GM23338 (cell line): ENCODE data around the gene OSBPL3. TPM values are rescaled to one million over a fixed set of nuclear protein-coding genes. Genes with fewer than 3 reads are reported as not detected.

Experiments used
- ATAC-seq: fragments of 200-7000 bp; cut with Tn5 transposase; 3 replicates; pipeline ENCODE4 v1.9.1; 2020
- DNase-seq: peaks from one replicate; pipeline ENCODE4 v3.0.0-alpha.2; 2015; ENCODE audit warnings: low spot score
- H2AFZ ChIP-seq: fragments of 200-600 bp; sonication (generic); 2 replicates; pipeline ENCODE4 v1.8.0; 2016; ENCODE audit warnings: antibody characterized with exemption, mild to moderate bottlenecking, moderate library complexity
- H3F3A ChIP-seq: fragments of 200-600 bp; sonication (generic); replicated peaks from 2 replicates; pipeline ENCODE4 v1.8.0; 2017; ENCODE audit warnings: antibody characterized with exemption, mixed run types, low read depth
- H3K27ac ChIP-seq: fragments of 200-600 bp; sonication (generic); 2 replicates; pipeline ENCODE4 v1.6.1; 2016; ENCODE audit warnings: low read depth
- H3K27me3 ChIP-seq: fragments of 200-600 bp; sonication (generic); 2 replicates; pipeline ENCODE4 v1.8.0; 2016; ENCODE audit warnings: mild to moderate bottlenecking, mixed run types, moderate library complexity; ENCODE audit not compliant: insufficient read depth
- H3K36me3 ChIP-seq: fragments of 200-600 bp; sonication (generic); 2 replicates; pipeline ENCODE4 v1.8.0; 2016; ENCODE audit warnings: mild to moderate bottlenecking; ENCODE audit not compliant: insufficient read depth
- H3K4me1 ChIP-seq: fragments of 200-600 bp; sonication (generic); 2 replicates; pipeline ENCODE4 v1.8.0; 2016; ENCODE audit warnings: mild to moderate bottlenecking, moderate library complexity; ENCODE audit not compliant: insufficient read depth
- H3K4me2 ChIP-seq: fragments of 200-600 bp; sonication (generic); 2 replicates; pipeline ENCODE4 v1.7.1; 2017; ENCODE audit warnings: mixed run types
- H3K4me3 ChIP-seq: fragments of 200-600 bp; sonication (generic); 2 replicates; pipeline ENCODE4 v1.6.1; 2016; ENCODE audit warnings: mixed run types
- H3K79me2 ChIP-seq: fragments of 200-600 bp; sonication (generic); replicated peaks from 2 replicates; pipeline ENCODE4 v1.8.0; 2017; ENCODE audit warnings: mild to moderate bottlenecking; ENCODE audit not compliant: insufficient read depth
- H3K9me2 ChIP-seq: fragments of 200-600 bp; sonication (generic); 2 replicates; pipeline ENCODE4 v1.8.0; 2017; ENCODE audit not compliant: insufficient read depth
- H4K20me1 ChIP-seq: fragments of 200-600 bp; sonication (generic); replicated peaks from 2 replicates; pipeline ENCODE4 v1.8.0; 2017; ENCODE audit warnings: mild to moderate bottlenecking; ENCODE audit not compliant: insufficient read depth
- H3K27ac Mint-ChIP-seq: 2 replicates; pipeline ENCODE4 v1.8.0; 2020; ENCODE audit warnings: inconsistent platforms, mild to moderate bottlenecking, moderate library complexity, mixed read lengths
- H3K27me3 Mint-ChIP-seq: 3 replicates; pipeline ENCODE4 v1.8.0; 2022; ENCODE audit warnings: low read depth, mild to moderate bottlenecking, moderate library complexity, mixed read lengths, inconsistent platforms; ENCODE audit not compliant: insufficient read depth, poor library complexity
- H3K36me3 Mint-ChIP-seq: 3 replicates; pipeline ENCODE4 v1.8.0; 2021; ENCODE audit warnings: low read depth, mild to moderate bottlenecking, inconsistent platforms, moderate library complexity, mixed read lengths
- H3K4me1 Mint-ChIP-seq: 3 replicates; pipeline ENCODE4 v1.8.0; 2020; ENCODE audit warnings: mild to moderate bottlenecking, inconsistent platforms, mixed read lengths
- H3K4me3 Mint-ChIP-seq: 3 replicates; pipeline ENCODE4 v1.8.0; 2021; ENCODE audit warnings: moderate library complexity, mild to moderate bottlenecking, inconsistent platforms, mixed read lengths
- H3K9me3 Mint-ChIP-seq: 3 replicates; pipeline ENCODE4 v1.8.0; 2020; ENCODE audit warnings: moderate library complexity, mild to moderate bottlenecking, inconsistent platforms, mixed read lengths
- EZH2 ChIP-seq: fragments of 200-600 bp; sonication (generic); IDR thresholded peaks from one replicate; pipeline ENCODE4 v1.8.0; 2017; ENCODE audit warnings: antibody characterized with exemption, mild to moderate bottlenecking, low read depth; ENCODE audit not compliant: unreplicated experiment
- JUNB ChIP-seq: IDR thresholded peaks from one replicate; pipeline ENCODE4 v1.6.1; 2016; ENCODE audit warnings: antibody characterized with exemption; ENCODE audit not compliant: unreplicated experiment
- NANOG ChIP-seq: IDR thresholded peaks from 2 replicates; pipeline ENCODE4 v1.6.1; 2016; ENCODE audit warnings: antibody characterized with exemption, borderline replicate concordance
- POLR2AphosphoS5 ChIP-seq: IDR thresholded peaks from 2 replicates; pipeline ENCODE4 v1.6.1; 2016; ENCODE audit warnings: antibody characterized with exemption, low read depth
- REST ChIP-seq: IDR thresholded peaks from one replicate; pipeline ENCODE4 v1.6.1; 2018; ENCODE audit warnings: antibody characterized with exemption; ENCODE audit not compliant: unreplicated experiment
- STAT1 ChIP-seq: IDR thresholded peaks from one replicate; pipeline ENCODE4 v1.6.1; 2016; ENCODE audit warnings: antibody characterized with exemption; ENCODE audit not compliant: unreplicated experiment
- ZNF114 ChIP-seq: fragments of 250-450 bp; sonication (Bioruptor Pico); IDR thresholded peaks from 2 replicates; pipeline ENCODE4 v1.5.0; 2020; ENCODE audit warnings: mild to moderate bottlenecking, moderate library complexity
- ZNF331 ChIP-seq: fragments of 250-450 bp; sonication (Bioruptor Pico); IDR thresholded peaks from 2 replicates; pipeline ENCODE4 v1.5.0; 2020; ENCODE audit warnings: low read depth, mild to moderate bottlenecking, moderate library complexity
- polyA plus RNA-seq: library from polyadenylated mRNA; unstranded; fragments of >200 nt; fragmentation: Nextera tagmentation; extraction: Ambion mirVana; gene quantifications from 2 replicates; pipeline ENCODE4 v1.2.1, GENCODE V29; 2016
- total RNA-seq: library from RNA; depleted of rRNA; stranded (reverse); fragments of >200 nt; shearing (Covaris generic); gene quantifications from 2 replicates; pipeline ENCODE4 v1.2.3, GENCODE V29; 2014
- TF ChIP-seq, protein P1 (sequence below), 2 experiments: fragments of 200-600 bp in 1 of 2; sonication (generic) in 1 of 2; conservative IDR thresholded peaks; 2 replicates each; pipeline versions ENCODE4 v1.5.1 to v1.6.1; 2016 to 2017; ENCODE audit warnings: antibody characterized with exemption in 2 of 2, low read depth in 2 of 2, mild to moderate bottlenecking in 2 of 2, moderate library complexity in 1 of 2
- TF ChIP-seq, protein P2 (sequence below): IDR thresholded peaks from 2 replicates; pipeline ENCODE4 v1.6.1; 2016; ENCODE audit warnings: antibody characterized with exemption

The OSBPL3 gene
- total and polyA plus RNA-seq, 2 experiments from 2014 or later = 7.2 to 15.7 TPM

DNA sequence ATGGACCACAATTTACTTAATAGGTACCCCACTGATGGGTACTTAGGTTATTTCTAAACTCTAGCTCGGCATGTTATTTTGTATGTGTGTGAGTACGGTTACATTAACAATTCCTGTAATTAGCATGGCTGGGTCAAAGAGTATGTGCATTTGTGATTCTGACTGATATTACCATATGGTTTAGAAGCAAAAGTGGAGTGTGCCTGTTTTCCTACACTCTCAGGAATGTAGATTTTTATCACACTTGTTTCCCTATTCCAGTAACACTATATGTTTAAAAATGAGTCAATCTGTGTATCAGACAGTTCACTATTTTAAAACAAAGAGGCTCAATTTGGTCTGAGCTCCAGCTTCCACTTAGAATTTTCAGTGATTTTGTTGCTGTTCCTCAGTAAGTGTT is 178.1 kb downstream of the OSBPL3 start (continued):
- TF ChIP-seq REST (no peak), NANOG (no peak), ZNF114 (CRISPR knock-in tag) (no peak), JUNB (no peak)
- TF ChIP-seq, protein P1, sequence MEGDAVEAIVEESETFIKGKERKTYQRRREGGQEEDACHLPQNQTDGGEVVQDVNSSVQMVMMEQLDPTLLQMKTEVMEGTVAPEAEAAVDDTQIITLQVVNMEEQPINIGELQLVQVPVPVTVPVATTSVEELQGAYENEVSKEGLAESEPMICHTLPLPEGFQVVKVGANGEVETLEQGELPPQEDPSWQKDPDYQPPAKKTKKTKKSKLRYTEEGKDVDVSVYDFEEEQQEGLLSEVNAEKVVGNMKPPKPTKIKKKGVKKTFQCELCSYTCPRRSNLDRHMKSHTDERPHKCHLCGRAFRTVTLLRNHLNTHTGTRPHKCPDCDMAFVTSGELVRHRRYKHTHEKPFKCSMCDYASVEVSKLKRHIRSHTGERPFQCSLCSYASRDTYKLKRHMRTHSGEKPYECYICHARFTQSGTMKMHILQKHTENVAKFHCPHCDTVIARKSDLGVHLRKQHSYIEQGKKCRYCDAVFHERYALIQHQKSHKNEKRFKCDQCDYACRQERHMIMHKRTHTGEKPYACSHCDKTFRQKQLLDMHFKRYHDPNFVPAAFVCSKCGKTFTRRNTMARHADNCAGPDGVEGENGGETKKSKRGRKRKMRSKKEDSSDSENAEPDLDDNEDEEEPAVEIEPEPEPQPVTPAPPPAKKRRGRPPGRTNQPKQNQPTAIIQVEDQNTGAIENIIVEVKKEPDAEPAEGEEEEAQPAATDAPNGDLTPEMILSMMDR (conservative IDR thresholded peaks at IDR 0.05; ENCODE audit: low read depth in 2 of 2) = no peak
- TF ChIP-seq, protein P2, sequence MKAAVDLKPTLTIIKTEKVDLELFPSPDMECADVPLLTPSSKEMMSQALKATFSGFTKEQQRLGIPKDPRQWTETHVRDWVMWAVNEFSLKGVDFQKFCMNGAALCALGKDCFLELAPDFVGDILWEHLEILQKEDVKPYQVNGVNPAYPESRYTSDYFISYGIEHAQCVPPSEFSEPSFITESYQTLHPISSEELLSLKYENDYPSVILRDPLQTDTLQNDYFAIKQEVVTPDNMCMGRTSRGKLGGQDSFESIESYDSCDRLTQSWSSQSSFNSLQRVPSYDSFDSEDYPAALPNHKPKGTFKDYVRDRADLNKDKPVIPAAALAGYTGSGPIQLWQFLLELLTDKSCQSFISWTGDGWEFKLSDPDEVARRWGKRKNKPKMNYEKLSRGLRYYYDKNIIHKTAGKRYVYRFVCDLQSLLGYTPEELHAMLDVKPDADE = no peak

GRCh38 chr7:24800667-24801066 is 179.3 kb downstream of the OSBPL3 start:
- DNase-seq = no peak
- H3K4me1 ChIP-seq = no peaks in the 10 kb centered on the region
- Mint-ChIP-seq H3K27me3 (no peaks in the 10 kb centered on the region), H3K4me3 (no peak overlapping the region), H3K27ac (no peak overlapping the region), H3K36me3 (peaks cover 33% of the 10 kb centered on the region), H3K9me3 (no peaks in the 10 kb centered on the region), H3K4me1 (peaks cover 6% of the 10 kb centered on the region; the same call in 2 of the 3 replicates)
- H3K27ac ChIP-seq = no peak overlapping the region
- no peaks in the 10 kb centered on the region for H3K79me2 ChIP-seq
- no peak overlapping the region for H3K4me2 ChIP-seq
- H3F3A ChIP-seq = no peaks in the 10 kb centered on the region
- no peak for ATAC-seq
- H3K9me2 ChIP-seq = no peaks in the 10 kb centered on the region
- H2AFZ ChIP-seq = no peak overlapping the region
- no peak overlapping the region for H3K4me3 ChIP-seq
- H3K27me3 ChIP-seq = no peaks in the 10 kb centered on the region
- H3K36me3 ChIP-seq = 0 out of 2 replicates have a peak, but pooled peaks cover 12% of the 10 kb centered on the region
- no peaks in the 10 kb centered on the region for H4K20me1 ChIP-seq
- TF ChIP-seq POLR2AphosphoS5 (no peak), EZH2 (no peak), ZNF331 (CRISPR knock-in tag) (no peak), STAT1 (no peak), REST (no peak)
